Kidney (tissue), 14 donors: ENCODE results near the gene SERPINA4. TPM values are rescaled to one million over a fixed set of nuclear protein-coding genes. Genes with fewer than 3 reads are reported as not detected.

Source experiments
- DNase-seq, 5 donors: peaks; one replicate each; pipeline ENCODE4 v3.0.0-alpha.2; 2013 to 2020
- FAIRE-seq: peaks from 2 replicates; lab custom pipeline; 2012; peaks lifted over from hg19 to GRCh38; lab: Jason Lieb, UNC
- H3K27ac ChIP-seq, 2 donors: one replicate each; pipeline ENCODE4 v1.7.0; 2013; ENCODE audit warnings: low read depth in 2 of 2, low read length in 2 of 2, inconsistent platforms in 1 of 2
- H3K27me3 ChIP-seq: one replicate; pipeline ENCODE4 v1.7.1; 2013; ENCODE audit warnings: low read length, inconsistent platforms; ENCODE audit not compliant: control insufficient read depth, insufficient read depth
- H3K36me3 ChIP-seq, 3 donors: one replicate each; pipeline versions ENCODE4 v1.7.0 to v1.7.1; 2013; ENCODE audit warnings: low read length in 3 of 3, control low read depth in 1 of 3, inconsistent platforms in 1 of 3; ENCODE audit not compliant: insufficient read depth in 3 of 3, control insufficient read depth in 2 of 3
- H3K4me1 ChIP-seq, 3 donors: one replicate each; pipeline versions ENCODE4 v1.7.0 to v1.7.1; 2013; ENCODE audit warnings: low read length in 3 of 3, inconsistent platforms in 1 of 3, low read depth in 1 of 3; ENCODE audit not compliant: control insufficient read depth in 2 of 3, insufficient read depth in 2 of 3
- H3K4me3 ChIP-seq, 3 donors: one replicate each; pipeline versions ENCODE4 v1.7.0 to v1.8.1; 2013; ENCODE audit warnings: low read length in 3 of 3, control low read depth in 1 of 3, inconsistent platforms in 1 of 3
- H3K9ac ChIP-seq, 3 donors: one replicate each; pipeline versions ENCODE4 v1.7.0 to v1.7.1; 2013; ENCODE audit warnings: low read length in 3 of 3, control low read depth in 1 of 3, inconsistent platforms in 1 of 3
- H3K9me3 ChIP-seq, 3 donors: one replicate each; pipeline versions ENCODE4 v1.7.0 to v1.7.1; 2013; ENCODE audit warnings: low read length in 3 of 3, control low read depth in 1 of 3, inconsistent platforms in 1 of 3; ENCODE audit not compliant: control insufficient read depth in 2 of 3, insufficient read depth in 1 of 3
- intact Hi-C: fragments of 100-400 bp; cut with DNase I; formaldehyde crosslinking; loops from one replicate; pipeline ENCODE4 v1.11.1; 2022
- polyA plus RNA-seq: library from polyadenylated mRNA; stranded (reverse); fragments of 350-450 nt; fragmentation: Illumina TruSeq; extraction: RNeasy Lipid Tissue Mini Kit (QIAGEN cat#74804); gene quantifications from one replicate; pipeline ENCODE4 v1.2.3, GENCODE V29; 2014; ENCODE audit warnings: low read depth, low replicate concordance; ENCODE audit not compliant: insufficient read depth
- total RNA-seq: library from RNA; stranded (reverse); fragmentation: NEBNext Ultra II Directional; extraction: Animal tissue kit (Norgen Biotek cat#: 25700); gene quantifications from one replicate; pipeline ENCODE4 v1.2.1, GENCODE V29; 2021
- TF ChIP-seq, protein P1 (sequence below): IDR thresholded peaks from 3 replicates; pipeline ENCODE4 v1.5.1; 2012; ENCODE audit warnings: mild to moderate bottlenecking, moderate library complexity, borderline replicate concordance; ENCODE audit not compliant: insufficient read depth; ENCODE audit errors: extremely low read depth
- donor health status: control.
- donor health status: control.
- donor health status: control.
- donor health status: control.
- donor health status: control.
- donor health status: DM: yes; HTN: yes; CAD: no.
- donor health status: Normal renal cell carcinoma (clear cell type).

SERPINA4 gene
- total and polyA plus RNA-seq, 2 donors from 2014 or later: 6.1 to 28.3 TPM

DNA sequence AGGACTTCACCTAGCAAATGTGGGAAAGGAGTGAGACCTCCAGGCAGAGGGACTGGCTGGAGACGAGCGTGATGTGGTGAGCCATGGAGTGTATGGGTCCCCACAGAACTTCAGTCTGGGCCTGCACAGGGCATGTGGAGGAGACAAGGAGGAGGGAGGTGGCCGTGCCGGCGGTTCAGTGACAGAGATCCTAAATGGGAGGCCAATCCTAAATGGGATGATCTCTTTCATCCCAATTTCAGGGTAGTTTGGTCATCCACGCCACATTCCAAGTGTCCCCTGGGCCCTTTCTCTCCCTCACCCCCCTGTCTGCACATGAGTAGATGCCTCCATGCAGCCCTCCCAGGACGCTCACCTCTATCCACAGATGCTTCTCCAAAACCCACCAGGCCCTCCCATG lies 33.2 kb downstream of the SERPINA4 start:
- no peak overlapping the region for H3K4me3 ChIP-seq
- intact Hi-C loops: no loop called here
- H3K36me3 ChIP-seq: no peaks in the 10 kb centered on the region
- H3K9ac ChIP-seq: no peak overlapping the region
- FAIRE-seq (no peak), DNase-seq (no peak)
- H3K27me3 ChIP-seq: no peaks in the 10 kb centered on the region
- no peak overlapping the region for H3K27ac ChIP-seq
- TF ChIP-seq, protein P1, sequence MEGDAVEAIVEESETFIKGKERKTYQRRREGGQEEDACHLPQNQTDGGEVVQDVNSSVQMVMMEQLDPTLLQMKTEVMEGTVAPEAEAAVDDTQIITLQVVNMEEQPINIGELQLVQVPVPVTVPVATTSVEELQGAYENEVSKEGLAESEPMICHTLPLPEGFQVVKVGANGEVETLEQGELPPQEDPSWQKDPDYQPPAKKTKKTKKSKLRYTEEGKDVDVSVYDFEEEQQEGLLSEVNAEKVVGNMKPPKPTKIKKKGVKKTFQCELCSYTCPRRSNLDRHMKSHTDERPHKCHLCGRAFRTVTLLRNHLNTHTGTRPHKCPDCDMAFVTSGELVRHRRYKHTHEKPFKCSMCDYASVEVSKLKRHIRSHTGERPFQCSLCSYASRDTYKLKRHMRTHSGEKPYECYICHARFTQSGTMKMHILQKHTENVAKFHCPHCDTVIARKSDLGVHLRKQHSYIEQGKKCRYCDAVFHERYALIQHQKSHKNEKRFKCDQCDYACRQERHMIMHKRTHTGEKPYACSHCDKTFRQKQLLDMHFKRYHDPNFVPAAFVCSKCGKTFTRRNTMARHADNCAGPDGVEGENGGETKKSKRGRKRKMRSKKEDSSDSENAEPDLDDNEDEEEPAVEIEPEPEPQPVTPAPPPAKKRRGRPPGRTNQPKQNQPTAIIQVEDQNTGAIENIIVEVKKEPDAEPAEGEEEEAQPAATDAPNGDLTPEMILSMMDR: no peak
- H3K4me1 ChIP-seq: peaks cover 0 to 17% (median 3%) of the 10 kb centered on the region in 3 donors
- H3K9me3 ChIP-seq: no peaks in the 10 kb centered on the region

DNA sequence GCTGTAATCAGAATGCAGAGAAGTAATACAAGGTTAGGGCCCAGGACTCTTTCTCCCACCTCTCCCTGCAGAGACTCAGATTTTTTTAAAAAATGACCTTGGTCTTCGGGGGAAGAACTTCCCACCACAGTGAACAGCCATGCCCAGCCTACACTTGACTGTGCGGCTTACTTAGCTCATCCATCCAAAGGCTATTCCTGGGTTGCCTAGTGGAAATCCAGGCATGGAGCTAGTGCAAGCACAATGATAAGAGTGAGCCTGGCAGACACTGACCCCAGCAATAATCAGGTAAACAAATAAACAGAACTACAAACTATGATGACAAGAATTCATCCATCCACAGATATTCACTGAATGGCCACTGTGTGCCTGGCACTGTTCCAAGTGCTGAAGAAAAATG lies 34.7 kb downstream of the SERPINA4 start:
- H3K27ac ChIP-seq: no peak overlapping the region
- DNase-seq (no peak), FAIRE-seq (no peak)
- H3K4me3 ChIP-seq: no peak overlapping the region
- no peaks in the 10 kb centered on the region for H3K9me3 ChIP-seq
- H3K9ac ChIP-seq: no peak overlapping the region
- peaks cover 0 to 24% (median 9%) of the 10 kb centered on the region in 3 donors for H3K4me1 ChIP-seq
- intact Hi-C loops: no loop called here
- H3K36me3 ChIP-seq: no peaks in the 10 kb centered on the region
- TF ChIP-seq, protein P1: no peak
- no peaks in the 10 kb centered on the region for H3K27me3 ChIP-seq

DNA sequence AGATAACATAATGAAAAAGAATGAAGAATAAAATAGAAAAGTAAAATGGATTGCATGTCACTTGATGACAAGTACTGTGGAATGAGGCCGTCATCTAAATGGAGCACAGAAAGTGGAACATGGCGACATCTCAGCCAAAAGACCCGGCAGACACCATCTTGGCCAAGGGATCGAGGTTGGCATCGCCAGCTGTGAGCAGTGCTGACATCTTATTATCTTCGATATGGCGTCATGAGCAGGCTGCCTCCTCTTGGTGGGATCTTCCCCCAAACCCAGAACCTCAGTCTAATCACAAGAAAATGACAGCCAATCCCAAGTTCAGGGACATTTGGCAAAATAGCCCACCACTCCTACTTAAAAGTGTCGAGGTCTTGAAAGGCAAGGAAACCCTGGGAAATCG lies 35.1 kb downstream of the SERPINA4 start:
- FAIRE-seq: no peak
- TF ChIP-seq, protein P1: no peak
- H3K9me3 ChIP-seq: no peaks in the 10 kb centered on the region
- DNase-seq: no peak
- H3K9ac ChIP-seq: no peak overlapping the region
- no peaks in the 10 kb centered on the region for H3K27me3 ChIP-seq
- H3K27ac ChIP-seq: no peak overlapping the region
- no peak overlapping the region for H3K4me3 ChIP-seq
- H3K4me1 ChIP-seq: peaks cover 0 to 24% (median 9%) of the 10 kb centered on the region in 3 donors
- intact Hi-C loops: no loop called here
- H3K36me3 ChIP-seq: no peaks in the 10 kb centered on the region

DNA sequence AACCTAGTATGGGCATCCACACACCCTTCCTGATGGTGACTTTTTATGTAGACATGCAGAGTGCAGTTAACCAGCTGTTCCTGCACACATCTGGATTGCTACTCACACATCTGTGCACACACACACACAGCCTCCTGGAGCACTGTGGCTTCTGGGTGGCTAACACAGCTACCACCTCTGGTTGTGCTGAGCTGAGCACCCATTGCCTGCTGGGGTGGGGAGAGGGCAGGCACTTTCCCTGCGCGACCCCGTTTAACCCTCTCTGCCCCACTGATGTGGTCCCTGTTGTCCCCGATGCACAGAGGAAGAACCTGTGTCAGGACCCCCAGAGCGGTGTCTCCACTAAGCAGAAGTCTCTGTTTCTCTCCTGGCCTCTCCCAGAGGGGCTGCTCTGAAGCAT lies 36.5 kb downstream of the SERPINA4 start:
- no peak for FAIRE-seq
- intact Hi-C loops: no loop called here
- TF ChIP-seq, protein P1: no peak
- Histone ChIP-seq H3K4me1 (peaks cover 0 to 28% (median 9%) of the 10 kb centered on the region in 3 donors), H3K27ac (peak overlapping the region in 1 of 2 donors; percentile 92), H3K4me3 (peak overlapping the region in 1 of 3 donors; percentile 53), H3K36me3 (no peaks in the 10 kb centered on the region), H3K27me3 (no peaks in the 10 kb centered on the region), H3K9me3 (no peaks in the 10 kb centered on the region), H3K9ac (no peak overlapping the region)
- DNase-seq: no peak
